ENCODE measurements around the gene CHURC1.

The CHURC1 gene

DNA sequence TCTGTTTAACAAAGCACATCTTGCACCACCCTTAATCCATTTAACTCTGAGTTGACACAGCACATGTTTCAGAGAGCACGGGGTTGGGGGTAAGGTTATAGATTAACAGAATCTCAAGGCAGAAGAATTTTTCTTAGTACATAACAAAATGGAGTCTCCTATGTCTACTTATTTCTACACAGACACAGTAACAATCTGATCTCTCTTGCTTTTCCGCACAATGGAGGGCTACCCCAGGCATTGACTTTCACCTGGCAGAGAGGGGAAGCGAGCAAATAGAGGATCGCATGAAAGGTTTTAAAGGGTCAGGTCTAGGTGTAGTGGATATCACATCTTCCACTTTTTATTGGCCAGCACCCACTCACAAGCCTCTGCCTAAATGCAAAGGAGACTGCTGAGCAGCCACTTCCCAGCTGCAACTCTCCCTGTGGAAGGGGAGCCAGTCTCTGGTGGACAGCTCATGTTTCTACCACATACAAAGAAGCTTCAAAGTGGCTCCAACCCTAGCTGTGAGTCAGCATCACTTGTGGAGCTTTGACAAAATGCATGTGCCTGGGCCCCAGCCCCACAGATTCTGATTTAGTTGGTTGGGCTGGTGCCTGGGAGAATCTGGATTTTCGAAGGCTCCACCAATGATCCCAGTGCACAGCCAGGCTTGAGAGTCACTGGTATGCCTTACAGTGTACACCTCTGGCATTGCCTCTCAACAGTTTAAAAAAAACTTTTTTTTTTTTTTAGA is 65.2 kb downstream of the CHURC1 start:
- no peak for DNase-seq (ENCODE audit: insufficient read length, low spot score)
- peak; percentile 77 for FAIRE-seq

DNA sequence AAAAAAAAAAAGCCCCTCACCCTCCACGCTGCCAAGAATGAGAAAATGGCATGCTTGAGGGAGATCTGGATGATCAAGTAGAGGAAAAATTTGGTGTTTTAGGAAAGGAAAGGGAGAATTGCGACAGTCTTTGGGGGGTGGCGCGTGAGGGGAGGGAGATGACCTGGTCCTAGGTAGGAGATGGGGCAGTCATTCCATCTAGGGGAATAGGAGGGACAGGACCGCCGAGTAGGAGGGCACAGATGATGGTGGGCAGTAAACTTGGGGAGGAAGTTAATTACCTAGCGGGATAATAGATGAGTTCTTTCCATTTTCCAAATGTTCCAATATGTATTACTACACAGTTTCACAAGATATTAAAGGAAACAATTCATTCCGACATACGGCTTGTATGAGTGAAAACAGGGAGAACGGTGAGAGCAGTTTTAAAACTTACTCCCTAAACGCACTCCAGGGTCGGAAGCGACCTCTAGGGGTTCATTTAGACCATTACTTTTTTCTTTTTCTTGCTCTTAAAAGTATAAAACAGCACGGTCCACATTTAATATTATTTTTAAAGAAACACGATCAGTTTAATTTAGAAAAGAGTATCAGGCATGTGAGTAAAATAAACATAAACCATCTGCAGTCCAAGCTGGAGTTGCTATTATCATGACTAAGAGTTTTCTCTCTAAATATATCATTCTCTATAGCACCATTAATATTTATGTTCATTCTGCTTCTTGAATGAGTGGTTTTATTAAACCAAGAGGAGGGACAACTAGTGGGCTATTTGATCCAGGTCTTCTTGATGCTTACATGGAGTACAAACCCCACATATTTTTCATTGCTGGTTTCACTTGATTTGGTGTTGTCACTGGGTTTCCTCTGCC is 69.4 kb downstream of the CHURC1 start:
- DNase-seq (ENCODE audit: insufficient read length, low spot score) (peak; percentile 87), FAIRE-seq (peak; percentile 92)

Measured in HTR-8/SVneo (cell line).